Suppressor macrophage treated with lipopolysaccharide for 4 hours (primary cell): ENCODE results near the gene ACTRT2.

Experiments used
- DNase-seq: peaks from one replicate; pipeline ENCODE4 v3.0.0-alpha.2; 2020

Gene ACTRT2

DNA sequence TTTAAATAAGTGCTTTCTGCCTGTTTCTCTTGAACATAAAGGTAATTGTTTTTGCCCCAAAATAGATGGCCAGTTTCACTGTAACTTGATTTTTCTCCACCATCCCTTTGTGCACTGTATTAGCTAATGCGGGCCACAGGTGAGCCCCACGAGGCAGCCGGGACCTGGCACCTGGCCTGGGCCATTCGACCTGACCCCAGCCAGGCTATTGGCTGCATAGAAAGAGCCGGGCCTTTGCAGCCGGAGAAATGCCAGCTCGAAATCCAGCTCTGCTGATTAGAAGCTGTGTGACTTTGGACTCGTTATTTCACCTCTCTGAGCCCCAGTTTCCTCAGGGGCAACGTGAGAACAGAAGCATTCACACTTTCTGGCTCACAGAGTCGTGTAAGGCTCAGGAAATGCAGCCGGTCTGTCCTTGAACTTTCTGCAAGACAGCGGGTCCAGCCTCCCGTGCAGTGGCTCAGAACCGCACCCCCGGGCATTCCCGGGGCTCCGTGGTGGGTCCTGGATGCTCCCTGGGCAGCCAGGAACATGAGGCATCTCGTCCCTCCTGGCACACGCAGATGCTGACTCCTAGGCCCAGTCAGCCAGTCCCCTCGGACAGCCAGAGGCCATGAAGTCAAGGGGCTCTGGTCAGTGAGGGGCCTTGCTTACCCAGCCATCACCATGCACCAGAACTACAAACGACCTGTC, 37.4 kb upstream of the ACTRT2 start:
- no peak for DNase-seq

DNA sequence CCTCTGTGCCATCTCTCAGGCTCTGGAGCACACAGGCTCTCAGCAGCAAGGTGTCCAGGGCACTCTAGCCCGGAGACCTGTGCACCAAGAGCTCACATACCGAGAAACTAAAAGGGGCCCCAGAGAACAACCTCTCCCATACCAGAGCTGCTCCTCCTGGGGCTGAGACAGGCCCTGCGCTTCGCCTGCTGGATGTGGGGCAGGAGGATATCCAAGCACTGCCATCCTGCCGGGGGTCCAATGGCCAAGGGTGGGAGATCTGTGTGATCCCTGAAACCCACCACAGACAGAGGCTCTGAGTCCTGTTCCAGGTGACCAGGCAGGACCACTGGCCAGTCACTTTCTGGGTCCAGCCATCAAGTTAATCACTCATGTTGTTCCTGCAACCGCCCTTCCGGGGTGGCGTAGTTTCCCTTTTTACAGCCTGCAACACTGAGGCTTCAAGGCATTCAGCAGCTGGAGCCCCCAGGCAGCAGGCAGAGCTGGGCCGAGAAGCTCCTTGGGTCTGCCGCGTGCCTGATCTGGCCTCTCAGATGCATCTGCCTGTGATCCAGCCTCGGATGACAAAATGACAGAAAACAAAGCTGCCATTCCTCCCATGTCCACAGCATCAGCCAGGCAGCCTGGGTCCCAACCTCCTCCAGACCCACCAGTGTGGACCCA, 36.7 kb upstream of the ACTRT2 start:
- no peak for DNase-seq

DNA sequence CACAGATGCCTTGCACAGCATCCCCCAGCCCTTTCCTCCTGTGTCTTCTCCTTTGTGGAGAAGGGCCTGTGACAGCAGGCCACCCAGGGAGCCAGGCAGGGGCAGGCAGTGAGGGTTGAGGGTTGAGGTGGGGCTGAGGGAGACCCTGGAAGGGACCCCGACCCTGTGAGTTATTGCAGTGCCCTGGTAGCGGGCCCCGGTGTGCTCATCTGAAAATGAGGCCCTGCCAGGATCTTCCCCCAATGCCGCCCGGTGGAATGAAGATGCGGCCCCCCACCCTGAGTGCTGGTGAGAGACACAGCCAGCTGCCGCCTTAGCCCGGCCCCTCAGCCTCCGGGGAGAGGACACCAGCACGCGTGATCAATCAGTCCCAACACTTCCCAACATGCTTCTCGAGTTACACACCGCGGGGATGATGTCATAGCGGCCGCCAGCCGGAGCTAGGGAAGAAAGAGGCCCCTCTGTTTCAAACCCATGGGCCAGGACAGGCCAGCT, 36.2 kb upstream of the ACTRT2 start:
- no peak for DNase-seq

DNA sequence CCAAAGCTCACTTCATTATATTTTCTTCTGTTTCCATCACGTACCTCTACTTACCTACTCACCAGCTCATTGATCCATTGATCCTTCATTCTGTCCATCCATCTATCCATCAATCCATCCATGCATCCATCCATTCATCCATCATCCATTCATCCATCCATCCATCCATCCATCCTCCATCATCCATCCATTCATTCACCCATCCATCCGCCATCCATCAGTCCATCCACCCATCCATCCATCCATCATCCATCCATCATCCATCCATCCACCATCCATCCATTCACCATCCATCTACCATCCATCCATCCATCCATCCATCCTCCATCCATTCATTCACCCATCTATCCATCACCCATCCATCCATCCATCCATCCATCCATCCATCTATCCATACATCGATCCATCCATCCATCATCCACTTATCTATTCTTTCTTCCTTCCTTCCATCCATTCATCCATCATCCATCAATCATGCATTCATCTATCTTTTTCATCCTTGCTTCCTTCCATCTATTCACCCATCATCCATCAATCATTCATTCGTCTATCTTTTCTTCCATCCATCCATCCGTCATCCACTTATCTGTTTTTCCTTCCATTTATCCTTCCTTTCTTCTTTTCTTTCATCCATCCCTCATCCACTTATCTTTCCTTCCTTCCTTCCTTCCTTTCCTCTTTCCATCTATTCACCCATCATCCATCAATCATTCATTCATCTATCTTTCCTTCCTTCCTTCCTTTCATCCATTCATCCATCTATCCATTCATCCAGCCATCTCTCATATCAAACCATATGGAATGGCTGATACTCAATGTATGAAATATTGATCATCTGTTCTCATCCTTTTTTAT, 35.3 kb upstream of the ACTRT2 start:
- DNase-seq: no peak

DNA sequence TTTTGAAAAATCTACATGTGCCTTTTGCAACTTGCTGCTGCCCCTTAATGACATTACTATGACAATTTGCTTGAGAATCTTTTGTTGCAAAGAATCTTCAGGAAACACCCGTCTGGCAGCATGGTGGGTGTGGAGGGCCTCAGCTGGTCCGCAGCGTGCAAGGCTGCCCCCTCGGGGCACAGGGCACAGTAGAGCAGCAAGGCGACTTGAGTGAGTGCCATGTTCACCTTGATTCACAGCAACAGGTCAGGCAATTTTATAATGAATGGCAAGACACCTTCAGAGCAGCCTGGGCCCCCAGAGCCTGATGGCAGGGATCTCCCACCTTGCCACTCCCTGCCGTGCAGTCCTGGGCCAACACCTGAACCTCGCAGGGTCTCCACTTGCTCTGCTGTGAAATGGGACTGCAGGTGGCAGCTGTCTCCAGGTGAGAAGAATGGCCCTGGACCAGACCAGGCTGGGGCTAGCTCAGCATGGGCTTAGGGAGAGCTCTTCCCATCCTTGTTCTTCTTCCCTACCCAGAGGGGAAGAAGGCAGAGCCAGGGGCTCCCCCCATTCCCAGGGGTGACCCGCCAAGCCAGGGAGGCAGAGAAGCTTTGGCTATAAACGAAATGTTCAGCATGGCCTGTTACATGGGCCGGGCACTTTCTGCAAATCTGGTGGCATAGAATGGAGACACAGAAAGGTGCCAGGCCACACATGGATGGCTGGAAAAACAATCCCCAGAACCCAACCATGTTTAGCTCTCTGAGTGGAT, 34.5 kb upstream of the ACTRT2 start:
- DNase-seq: no peak

DNA sequence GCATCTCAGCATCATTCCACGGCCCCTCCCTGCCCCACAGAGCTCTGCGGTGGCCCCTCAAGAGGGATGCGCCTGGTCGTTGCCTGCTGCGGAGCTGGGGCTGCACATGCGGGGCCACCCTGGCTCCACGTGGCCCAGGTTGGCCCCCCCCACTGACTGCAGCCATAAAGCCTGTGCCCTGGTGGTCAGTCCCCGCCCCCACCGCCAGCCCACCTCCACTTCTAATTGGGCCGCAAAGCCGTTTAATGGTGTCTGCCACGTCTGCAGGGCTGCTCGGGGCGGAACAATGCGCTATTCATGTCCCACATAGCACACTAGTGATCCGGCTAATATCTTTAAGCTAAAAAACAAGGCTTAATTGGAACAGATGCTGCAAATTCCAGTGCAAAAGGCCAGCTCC, 33.5 kb upstream of the ACTRT2 start:
- no peak for DNase-seq

DNA sequence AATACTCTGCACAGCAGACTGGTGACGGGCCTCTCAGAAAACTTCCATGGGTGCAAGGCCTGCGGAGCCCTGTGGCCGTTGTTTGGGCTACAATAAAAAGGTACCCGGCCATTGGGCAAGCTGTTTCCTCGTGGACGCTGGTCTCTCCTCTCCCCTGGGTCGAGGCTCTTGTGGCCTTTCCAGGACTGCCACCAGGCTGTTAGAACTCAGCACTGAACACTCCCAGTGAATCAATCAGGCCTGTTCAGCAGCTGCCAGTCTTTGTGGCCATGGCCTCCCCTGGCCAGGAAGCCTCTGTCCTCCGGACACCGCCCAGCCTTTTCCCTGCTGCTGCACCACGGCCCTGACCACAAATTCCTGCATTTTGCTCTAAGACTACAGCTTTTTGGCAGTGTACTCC, 33.0 kb upstream of the ACTRT2 start:
- DNase-seq: no peak

DNA sequence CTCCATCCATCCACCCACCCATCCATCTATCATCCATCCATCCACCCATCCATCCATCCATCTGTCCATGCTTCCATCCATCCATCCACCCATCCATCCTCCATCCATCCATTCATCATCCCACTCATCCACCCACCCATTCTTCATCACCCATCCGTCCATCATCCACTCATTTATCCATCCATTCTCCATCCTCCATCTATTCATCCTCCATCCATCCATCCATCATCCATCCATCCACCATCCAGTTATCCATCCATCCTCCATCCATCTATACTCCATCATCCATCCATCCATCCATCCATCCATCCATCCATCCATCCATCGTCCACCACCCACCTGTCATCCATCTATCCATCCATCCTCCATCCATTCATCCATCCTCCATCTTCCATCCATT, 32.1 kb upstream of the ACTRT2 start:
- no peak for DNase-seq

DNA sequence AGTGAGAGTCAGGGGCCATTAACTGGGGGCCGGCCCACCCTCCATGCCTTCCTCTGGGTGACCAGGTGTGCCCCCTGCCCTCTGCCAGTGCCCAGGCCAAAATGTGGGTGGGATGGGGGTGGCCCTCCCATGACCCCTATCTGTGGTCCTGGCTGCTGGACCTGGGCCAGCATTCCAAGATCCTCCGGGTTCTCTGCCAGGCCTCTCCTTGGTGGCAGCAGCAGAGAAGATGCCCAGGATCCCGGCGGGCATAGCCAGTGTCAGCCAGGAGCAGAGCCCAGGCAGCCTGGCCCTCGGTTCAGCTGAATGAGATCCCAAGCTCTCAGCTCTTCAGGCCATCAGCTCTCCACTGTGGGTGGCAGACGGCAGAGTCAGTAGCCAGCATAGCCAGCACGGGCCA, 31.3 kb upstream of the ACTRT2 start:
- no peak for DNase-seq

DNA sequence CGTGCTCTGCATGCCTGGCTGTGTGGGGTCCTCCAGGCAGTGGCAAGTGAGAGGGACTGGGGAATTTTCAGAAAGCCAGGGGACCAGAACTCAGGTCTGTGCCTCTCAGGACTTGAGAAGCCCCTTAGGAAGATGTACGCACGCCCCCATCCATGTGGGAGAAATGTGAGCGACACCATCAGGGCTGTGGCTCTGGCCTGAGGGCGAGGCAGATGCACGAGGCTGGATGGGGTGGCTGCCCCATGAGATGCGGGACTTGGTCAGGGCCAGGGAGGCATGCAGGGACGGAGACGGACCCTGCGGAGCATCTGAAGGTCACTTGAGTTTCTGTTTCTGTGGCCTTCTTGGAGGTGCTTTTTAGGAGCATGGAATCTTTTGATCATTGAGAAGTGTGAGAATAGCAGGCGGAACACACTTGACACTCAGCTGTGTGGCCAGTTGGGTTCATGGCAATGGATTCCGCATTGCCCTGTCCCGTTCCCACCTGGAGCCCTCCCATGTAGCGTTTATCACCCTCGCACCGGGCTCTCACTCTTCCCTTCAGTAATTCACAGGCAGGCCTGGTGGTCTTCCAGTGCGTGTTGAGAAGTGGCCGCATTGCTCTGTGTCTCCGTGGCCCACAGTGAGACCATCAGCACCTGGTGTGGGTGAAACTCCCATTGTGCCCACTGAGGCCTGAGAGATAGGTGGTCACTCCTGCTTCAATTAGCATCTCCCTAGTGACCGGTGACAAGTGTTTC, 30.7 kb upstream of the ACTRT2 start:
- DNase-seq: no peak

DNA sequence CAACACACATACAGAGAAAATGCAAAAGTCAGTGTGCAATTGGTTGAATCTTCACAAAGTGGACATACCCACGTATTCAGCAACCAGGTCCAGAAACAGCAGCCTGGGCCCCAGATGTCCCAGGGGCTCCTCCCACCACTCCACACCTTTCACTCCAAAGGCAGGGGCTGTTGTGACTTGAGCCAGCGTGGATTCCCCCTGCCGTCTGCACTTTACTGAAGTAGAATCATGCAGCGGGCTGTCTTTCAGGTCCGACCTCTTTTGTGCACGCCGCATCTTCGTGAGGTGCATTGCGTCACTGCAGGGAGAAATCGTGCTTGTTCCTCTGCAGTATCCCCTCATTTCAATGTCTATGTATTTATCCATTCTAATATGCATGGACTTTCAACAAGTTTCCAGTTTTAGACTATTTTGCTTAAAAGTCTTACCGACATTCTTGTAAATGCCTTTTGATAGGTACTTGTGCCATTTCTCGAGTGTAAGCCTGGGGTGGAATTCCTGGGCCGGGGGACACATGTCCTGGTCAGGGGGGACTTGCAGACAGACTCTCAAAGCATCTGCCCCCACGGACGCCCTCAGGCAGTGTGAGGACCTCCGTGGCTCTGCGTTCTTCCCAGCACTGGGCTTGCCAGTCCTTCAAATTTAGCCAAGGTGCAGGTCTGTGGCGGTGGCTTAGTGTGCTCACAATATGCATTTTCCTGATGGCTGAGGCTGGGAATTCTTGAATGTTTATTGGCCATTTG, 29.3 kb upstream of the ACTRT2 start:
- DNase-seq: no peak

DNA sequence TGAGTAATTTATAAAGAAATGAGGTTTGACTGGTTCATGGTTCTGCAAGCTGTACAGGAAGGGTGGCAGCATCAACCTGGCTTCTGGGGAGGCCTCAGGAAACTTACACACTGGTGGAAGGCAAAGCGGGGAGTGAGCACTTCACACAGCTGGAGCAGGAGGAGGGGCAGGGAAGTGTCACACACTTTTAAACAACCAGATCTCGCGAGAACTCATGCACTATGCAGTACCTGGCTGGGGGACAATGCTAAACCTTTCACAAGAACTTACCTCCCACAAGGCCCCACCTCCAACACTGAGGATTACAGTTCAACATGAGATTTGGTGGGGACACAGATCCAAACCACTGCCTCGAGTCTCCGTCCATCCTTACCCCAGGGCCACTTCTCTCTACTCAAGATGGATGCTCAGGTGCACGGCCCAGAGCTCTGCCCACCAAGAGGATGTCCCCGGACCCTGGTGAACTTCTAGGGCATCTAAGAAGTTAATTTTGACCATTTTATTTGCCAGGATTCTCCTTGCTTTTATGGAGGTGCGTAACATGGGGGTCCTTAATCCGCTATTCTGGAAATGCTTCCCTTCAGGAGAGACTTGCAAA, 22.7 kb upstream of the ACTRT2 start:
- no peak for DNase-seq

DNA sequence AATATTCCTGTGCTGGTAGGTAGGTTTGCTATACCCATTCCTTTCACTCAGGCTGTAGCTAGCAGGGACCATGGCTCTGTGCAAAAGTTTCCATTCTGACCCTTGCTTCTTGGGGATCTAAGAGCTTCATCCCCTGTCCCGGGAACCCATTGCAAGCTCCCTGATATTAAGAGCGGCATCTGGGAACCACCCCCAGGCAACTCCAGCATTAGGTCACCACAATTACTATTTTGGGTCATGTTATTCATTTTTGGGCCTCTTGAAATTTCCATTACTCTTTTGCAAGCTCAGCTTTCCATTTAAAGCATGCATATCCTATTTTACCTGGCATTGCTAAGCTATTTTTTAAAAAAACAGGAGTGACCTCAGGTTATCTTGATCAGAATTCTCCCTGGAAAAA, 22.1 kb upstream of the ACTRT2 start:
- DNase-seq: no peak

DNA sequence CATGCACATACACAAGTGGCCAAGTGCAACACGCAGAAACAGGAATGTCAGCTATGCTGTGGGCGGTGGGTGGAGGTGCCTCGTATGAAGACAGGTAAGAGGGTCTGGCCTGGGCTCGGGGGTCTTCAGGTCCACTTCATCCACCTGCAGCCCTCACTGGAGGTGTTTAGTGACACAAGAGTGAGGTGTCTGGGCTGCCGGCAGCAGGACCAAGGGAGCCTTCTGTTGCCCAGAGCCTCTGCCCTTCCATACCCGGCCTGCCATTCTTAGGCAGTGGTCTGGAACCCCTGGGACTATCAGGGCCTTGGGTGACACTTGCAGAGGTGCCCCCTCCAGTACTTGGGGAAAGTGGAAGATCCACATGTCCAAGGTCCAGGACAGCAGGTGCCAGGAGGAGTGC, 21.7 kb upstream of the ACTRT2 start:
- DNase-seq: no peak

DNA sequence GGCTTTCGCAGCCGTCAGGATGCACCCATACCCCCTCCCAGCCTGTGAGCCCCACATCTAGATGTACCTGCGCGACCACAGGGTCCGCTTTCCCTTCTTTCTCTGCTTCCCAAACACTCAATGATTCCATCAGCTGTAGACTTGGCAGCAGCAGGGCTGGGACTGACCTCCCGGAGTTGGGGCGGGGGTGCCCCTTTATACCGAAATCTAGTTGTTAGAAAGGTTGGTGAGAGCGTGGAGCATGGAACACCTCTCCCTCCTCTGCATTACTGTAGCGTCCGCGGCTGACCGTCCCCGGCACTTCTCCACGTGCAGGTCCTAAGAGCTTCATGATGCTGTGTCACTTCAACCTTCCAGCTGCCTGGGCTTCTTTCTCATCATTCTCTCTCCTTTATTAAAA, 21.1 kb upstream of the ACTRT2 start:
- no peak for DNase-seq

DNA sequence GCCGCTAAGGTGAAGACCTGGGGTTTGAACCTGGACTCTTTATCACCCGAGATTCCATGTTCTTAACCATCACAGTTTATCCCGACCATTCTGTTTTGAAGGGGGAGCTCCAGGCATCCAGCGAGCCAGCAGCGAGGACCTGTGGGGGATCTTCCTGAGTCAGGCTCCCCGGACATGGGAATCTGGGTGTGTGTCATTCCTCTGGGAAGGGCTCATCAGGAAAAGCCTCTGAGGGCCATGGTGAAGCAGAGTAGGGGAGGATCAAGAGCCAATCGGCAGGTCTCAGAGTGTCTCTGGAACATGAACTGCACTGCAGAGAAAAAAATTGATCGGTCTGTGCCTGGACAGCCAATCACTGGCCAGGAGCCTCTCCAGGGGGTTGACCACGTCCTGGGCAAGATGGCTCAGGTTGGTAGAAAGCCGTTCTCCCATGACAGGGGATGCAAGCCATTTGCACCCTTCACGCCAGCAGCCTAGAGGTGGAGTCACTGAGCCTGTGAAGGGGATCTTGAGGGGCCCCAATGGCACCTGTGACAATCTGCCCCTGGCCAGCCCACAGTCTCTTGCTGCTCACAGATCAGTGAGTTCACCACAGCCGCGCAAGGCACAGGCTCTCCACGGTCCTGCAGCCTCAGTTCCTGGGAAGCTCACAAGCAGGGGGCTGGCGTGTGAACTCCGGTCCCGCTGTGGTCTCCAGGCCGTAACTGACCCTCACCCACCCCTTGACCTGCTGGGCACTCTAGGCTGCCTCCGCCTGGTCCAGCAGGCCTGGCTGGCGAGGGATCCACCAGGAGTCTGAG, 20.4 kb upstream of the ACTRT2 start:
- DNase-seq: no peak

DNA sequence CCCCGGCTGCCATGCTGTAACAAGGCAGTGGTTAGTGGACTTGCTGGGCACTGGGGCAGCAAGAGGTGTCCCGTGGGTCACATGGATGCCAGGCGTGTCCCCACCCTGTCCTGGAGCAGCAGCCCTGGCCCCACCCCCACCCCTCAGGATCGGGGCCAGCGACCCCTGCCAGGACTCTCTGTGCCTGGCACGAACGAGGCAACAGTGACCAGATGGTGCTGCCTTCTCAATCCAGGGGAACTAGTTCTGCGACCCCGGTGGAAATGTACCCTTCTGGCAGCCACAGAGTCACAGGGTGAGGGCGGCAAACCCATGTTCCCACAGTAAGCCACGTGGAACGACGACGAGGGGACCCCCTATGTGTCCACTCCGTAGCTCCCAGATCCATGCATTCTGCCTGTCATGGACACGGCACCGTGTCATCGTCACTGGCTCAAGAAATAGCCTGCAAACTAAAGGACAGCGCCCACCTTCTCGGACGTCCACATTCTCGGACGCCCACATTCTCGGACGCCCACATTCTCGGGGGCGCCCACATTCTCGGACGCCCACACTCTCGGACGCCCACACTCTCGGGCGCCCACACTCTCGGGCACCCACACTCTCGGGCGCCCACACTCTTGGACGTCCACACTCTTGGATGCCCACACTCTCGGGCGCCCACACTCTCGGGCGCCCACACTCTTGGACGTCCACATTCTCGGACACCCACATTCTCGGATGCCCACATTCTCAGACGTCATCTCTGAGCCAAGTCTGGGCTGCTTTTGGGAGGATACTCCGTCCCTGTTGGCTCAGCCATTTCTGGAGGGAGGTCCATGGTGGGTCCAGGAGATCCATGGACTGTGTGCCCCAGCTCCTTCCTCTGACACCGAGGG, 19.6 kb upstream of the ACTRT2 start:
- DNase-seq: no peak

DNA sequence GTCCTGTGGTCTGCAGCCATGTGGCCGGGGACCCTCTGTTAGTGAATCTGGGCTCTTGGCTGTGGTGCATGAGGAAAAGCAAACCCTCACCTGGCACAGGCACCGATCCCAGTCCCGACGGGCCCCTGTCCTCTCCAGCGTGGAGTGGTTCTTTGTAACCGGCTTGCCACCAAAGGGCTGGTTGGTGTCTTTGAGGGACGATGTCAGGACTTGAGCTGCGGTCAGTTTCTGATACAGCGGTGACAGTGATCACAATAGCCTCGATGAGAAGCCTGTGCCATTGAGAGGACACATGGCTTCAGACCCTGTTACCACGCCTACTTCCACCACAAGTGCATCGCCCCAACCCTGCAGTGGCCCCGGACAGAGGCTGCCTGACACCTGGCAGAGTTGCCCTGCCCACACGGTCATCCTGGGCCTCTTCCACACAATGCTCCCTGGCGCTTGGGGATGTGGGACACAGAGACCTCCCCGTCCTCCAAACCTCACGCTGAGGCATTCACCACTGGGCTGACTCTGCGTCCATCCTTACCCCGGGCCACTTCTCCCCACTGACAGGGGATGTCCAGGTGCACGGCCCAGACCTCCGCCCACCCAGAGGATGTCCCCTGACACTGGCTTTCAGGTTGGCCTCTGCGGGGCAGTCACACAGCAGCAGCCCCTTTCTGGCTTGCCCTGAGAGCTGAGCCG, 18.8 kb upstream of the ACTRT2 start:
- DNase-seq: no peak
